Left ventricle myocardium superior (tissue), 1 donor: Measurements from ENCODE around the gene SUFU. TPM values are rescaled to one million over a fixed set of nuclear protein-coding genes. Genes with fewer than 3 reads are reported as not detected.

Experiments
- ATAC-seq: fragments of 200-7000 bp; cut with Tn5 transposase; one replicate; pipeline ENCODE4 v1.9.1; 2020; ENCODE audit warnings: mild to moderate bottlenecking, moderate library complexity
- DNase-seq: peaks from one replicate; pipeline ENCODE4 v3.0.0-alpha.2; 2020
- intact Hi-C: fragments of 100-400 bp; cut with micrococcal nuclease; formaldehyde crosslinking; loops from one replicate; pipeline ENCODE4 v1.11.0; 2022
- total RNA-seq: library from RNA; stranded (reverse); fragmentation: NEBNext Ultra II Directional; extraction: Animal tissue kit (Norgen Biotek cat#: 25700); gene quantifications from one replicate; pipeline ENCODE4 v1.2.1, GENCODE V29; 2021
- donor health status: DM: no; HTN: yes; CAD: no; lungs with severe emphysema.

The SUFU gene
- total RNA-seq, 1 donor from 2014 or later: 8.0 TPM

DNA sequence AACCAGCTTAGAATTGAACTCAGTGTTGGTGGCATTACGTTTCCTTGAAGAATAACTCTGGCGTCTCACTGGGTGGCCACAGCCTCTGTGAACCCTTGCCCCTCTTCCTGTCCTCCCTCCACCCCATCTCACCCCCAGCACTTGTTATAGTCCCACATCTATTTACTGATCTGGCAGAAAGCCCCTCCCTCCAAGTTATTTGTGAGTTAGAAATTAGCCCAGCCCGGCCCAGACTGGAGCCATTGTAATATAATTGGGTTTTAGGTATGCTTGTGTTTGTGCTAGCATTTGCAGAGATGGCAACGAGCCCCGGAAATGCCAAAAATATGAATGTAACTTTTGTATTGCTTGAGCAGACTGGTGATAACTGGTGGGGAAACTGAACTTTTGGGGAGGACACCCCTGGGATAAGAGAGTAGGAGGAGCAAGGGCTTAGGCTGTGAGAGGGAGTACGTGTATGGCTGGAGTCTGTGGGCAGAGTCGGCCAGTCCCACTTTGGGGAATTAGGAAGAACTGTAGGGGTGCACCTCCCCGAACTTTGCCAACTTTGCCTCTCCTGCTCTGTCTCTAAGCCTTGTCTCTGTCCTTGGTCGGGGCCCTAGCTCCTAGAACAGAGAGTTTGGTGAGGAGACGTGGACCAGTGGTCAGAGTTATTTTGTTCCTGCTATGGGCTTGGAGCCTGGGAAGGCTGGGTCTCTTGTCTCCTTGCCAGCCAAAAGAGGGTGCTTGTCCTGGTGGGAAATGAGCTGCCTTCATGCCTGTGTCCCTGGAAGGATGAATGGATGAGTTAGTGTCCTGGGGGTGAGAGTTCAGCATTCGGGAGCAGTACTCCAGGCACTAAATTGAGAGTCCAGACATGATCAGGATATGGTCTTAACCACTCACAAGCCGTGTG lies 121.2 kb downstream of the SUFU start:
- intact Hi-C loops: no loop called here
- DNase-seq (no peak), ATAC-seq (no peak)

- no peak for DNase-seq
- intact Hi-C loops: no loop called here
- no peak for ATAC-seq
These were observed 122.4 kb downstream of the SUFU start for GRCh38 chr10:102626026-102626685.

DNA sequence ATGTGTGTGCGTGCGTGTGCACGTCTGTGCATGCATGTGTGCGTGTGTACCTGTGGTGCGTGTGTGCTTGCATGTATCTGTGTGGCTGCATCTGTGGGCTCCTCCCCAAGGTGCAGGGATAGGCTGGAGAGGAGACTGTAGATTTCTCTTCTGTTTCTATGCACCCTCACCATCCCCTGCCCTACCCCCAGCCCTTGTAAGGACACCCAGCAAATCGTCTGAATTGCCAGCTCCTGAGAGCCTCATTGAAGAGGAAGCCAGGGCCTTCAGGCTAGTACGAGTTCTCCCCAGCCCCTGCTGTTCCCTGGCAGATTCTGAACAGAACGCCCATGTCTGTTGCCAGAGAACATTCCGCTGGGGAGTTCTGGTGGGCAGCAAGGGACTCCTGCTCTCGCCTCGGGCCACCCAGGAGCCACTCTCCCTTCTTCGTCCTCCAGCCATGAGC lies 123.5 kb downstream of the SUFU start:
- DNase-seq (peak; percentile 49), ATAC-seq (peak; percentile 22)
- intact Hi-C loops: no loop called here

GRCh38 chr10:102627736-102628293 lies 124.0 kb downstream of the SUFU start:
- intact Hi-C loops: no loop called here
- ATAC-seq: peak; percentile 42
- peak; percentile 55 for DNase-seq

GRCh38 chr10:102628451-102628911 lies 124.7 kb downstream of the SUFU start:
- ATAC-seq (peak; percentile 59), DNase-seq (peak; percentile 89)
- intact Hi-C loops: no loop called here

- intact Hi-C loops: no loop called here
- DNase-seq (no peak), ATAC-seq (no peak)
These were observed 126.2 kb downstream of the SUFU start for GRCh38 chr10:102629661-102630614.

DNA sequence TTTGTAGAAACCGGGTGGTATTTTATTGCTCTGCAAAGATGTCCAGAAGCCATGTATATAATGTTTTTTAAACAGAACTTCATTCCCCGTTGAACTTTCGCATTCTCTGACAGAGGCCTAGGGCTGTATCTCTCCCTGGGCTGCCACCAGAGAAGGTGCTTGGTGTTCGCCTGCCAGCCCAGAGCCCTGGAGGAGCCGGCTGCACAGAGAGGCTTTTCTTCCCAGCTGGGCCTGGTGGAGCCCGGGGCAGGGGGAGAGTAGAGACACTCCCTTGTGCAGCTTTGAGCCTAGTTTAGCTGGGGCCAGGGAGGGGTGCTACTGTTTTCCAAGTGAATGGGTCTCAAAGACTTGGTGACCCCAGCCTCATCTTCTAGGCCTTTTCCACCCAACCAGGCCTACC lies 126.9 kb downstream of the SUFU start:
- intact Hi-C loops: no loop called here
- no peak for ATAC-seq
- no peak for DNase-seq

GRCh38 chr10:102631525-102632393 lies 128.0 kb downstream of the SUFU start:
- ATAC-seq (no peak), DNase-seq (no peak)

GRCh38 chr10:102632394-102633111 lies 128.8 kb downstream of the SUFU start:
- DNase-seq (peak; percentile 51), ATAC-seq (peak; percentile 56)
- intact Hi-C loops: no loop called here

More at GRCh38 chr10:102631525-102632393, 128.0 kb downstream of the SUFU start:
- intact Hi-C loops: no loop called here

DNA sequence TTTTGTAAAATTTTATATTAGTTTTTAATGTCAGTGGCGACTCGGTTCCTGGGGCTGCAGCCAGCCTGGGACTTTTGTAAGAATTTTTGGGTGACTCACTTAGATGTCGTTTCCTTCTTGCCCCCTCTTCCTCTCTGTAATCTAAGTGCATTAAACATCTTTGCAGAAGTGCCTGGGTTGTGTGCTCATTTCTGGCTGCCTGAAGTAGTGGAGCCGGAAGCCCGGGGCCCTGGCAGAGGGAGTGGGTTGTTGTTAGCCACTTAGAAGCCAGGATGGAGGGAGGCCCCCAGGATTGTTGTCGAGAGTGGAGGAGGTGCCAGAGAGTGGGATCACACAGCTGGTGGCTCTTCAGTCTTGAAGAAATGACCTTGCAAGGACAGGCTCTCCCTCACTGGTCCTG lies 129.5 kb downstream of the SUFU start:
- peak; percentile 49 for DNase-seq
- peak; percentile 15 for ATAC-seq
- intact Hi-C loops: no loop called here

- peak; percentile 6 for ATAC-seq
- intact Hi-C loops: no loop called here
- peak; percentile 18 for DNase-seq
These were observed 130.1 kb downstream of the SUFU start for GRCh38 chr10:102633848-102634247.

DNA sequence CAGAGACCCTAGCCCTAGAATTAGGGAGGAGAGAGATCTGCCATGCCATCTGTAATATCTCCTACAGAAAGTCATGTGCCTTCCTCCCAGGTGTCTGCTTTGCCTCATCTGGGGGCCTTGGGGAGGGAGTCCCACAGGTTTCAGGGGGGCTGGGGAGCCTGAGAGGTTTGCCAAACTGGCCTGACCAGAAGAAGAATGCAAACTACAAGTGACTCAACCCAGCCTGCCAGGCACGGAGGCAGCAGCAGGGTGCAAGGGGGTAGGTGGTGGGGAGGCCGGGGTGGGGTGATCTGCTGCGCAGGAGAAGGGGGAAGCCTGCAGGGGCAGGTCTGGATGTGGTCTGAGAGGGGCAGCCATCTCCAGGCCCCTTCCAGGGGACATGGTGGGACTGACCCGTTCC lies 130.9 kb downstream of the SUFU start:
- intact Hi-C loops: no loop called here
- peak; percentile 14 for DNase-seq
- no peak for ATAC-seq

- intact Hi-C loops: no loop called here
- DNase-seq (peak; percentile 3), ATAC-seq (no peak)
These were observed 131.6 kb downstream of the SUFU start for GRCh38 chr10:102635377-102635776.

- no peak for ATAC-seq
- DNase-seq: no peak
- intact Hi-C loops: no loop called here
These were observed 135.8 kb downstream of the SUFU start for GRCh38 chr10:102639537-102639936.

- no peak for DNase-seq
- intact Hi-C loops: no loop called here
- no peak for ATAC-seq
These were observed 137.6 kb downstream of the SUFU start for GRCh38 chr10:102641402-102641801.

- DNase-seq (peak; percentile 99), ATAC-seq (peak; percentile 70)
- intact Hi-C loops: no loop called here
These were observed 138.3 kb downstream of the SUFU start for GRCh38 chr10:102641880-102642735.
